SJSA1 (cell line): ENCODE measurements around the gene COL11A1. TPM values are rescaled to one million over a fixed set of nuclear protein-coding genes. Genes with fewer than 3 reads are reported as not detected.
A peak's percentile ranks its signal among the peaks of the same experiment; 100 is the strongest.
"Not testable (repeated sequence)": the region's sequence is repeated elsewhere in the genome, so short reads cannot be mapped to it uniquely, and the experiment has no call there.

Experiments
- DNase-seq, 2 experiments: peaks; one replicate each; pipeline ENCODE4 v3.0.0-alpha.2; 2015 to 2020; ENCODE audit warnings: low spot score in 2 of 2, low read depth in 1 of 2
- H3K27ac ChIP-seq: fragments of 250-450 bp; sonication (Bioruptor Pico); 2 replicates; pipeline ENCODE4 v1.5.1; 2020; ENCODE audit warnings: mild to moderate bottlenecking, moderate library complexity
- H3K27me3 ChIP-seq: fragments of 250-450 bp; sonication (Bioruptor Pico); replicated peaks from 2 replicates; pipeline ENCODE4 v1.5.1; 2020; ENCODE audit warnings: mild to moderate bottlenecking, moderate library complexity
- H3K36me3 ChIP-seq: fragments of 250-450 bp; sonication (Bioruptor Pico); 2 replicates; pipeline ENCODE4 v1.5.1; 2020; ENCODE audit warnings: mild to moderate bottlenecking
- H3K4me1 ChIP-seq: fragments of 250-450 bp; sonication (Bioruptor Pico); replicated peaks from 2 replicates; pipeline ENCODE4 v1.6.1; 2021; ENCODE audit warnings: mild to moderate bottlenecking
- H3K4me3 ChIP-seq: fragments of 250-450 bp; sonication (Bioruptor Pico); 2 replicates; pipeline ENCODE4 v1.5.1; 2020; ENCODE audit warnings: mild to moderate bottlenecking
- H3K9me3 ChIP-seq: fragments of 250-450 bp; sonication (Bioruptor Pico); replicated peaks from 2 replicates; pipeline ENCODE4 v1.5.1; 2020; ENCODE audit warnings: mild to moderate bottlenecking
- total RNA-seq: library from RNA; depleted of rRNA; stranded (reverse); fragments of >200 nt; shearing (Covaris generic); gene quantifications from 2 replicates; pipeline ENCODE4 v1.2.3, GENCODE V29; 2014

COL11A1 gene
- total RNA-seq, 1 experiment from 2014 or later: 470 TPM

GRCh38 chr1:102937401-102937800 lies 170.9 kb downstream of the COL11A1 start:
- Histone ChIP-seq H3K4me1 (no peaks in the 10 kb centered on the region), H3K27me3 (no peaks in the 10 kb centered on the region), H3K9me3 (no peaks in the 10 kb centered on the region), H3K27ac (no peak overlapping the region), H3K36me3 (peaks cover 56% of the 10 kb centered on the region), H3K4me3 (no peak overlapping the region)
- DNase-seq: no peak

- not testable (repeated sequence) for H3K4me1 ChIP-seq, H3K27me3 ChIP-seq, DNase-seq, H3K27ac ChIP-seq, H3K9me3 ChIP-seq, H3K4me3 ChIP-seq
- peaks cover 42% of the 10 kb centered on the region for H3K36me3 ChIP-seq
These were observed 175.0 kb downstream of the COL11A1 start for GRCh38 chr1:102933362-102933761.

GRCh38 chr1:102919659-102920058 lies 188.7 kb downstream of the COL11A1 start:
- Histone ChIP-seq H3K27me3 (no peaks in the 10 kb centered on the region), H3K27ac (no peak overlapping the region), H3K4me3 (no peak overlapping the region), H3K36me3 (peaks cover 66% of the 10 kb centered on the region), H3K9me3 (no peaks in the 10 kb centered on the region), H3K4me1 (no peaks in the 10 kb centered on the region)
- DNase-seq: no peak

GRCh38 chr1:102901996-102902395 lies 206.3 kb downstream of the COL11A1 start:
- H3K4me1 ChIP-seq: peaks cover 4% of the 10 kb centered on the region
- no peak for DNase-seq
- peaks cover 48% of the 10 kb centered on the region for H3K36me3 ChIP-seq
- no peaks in the 10 kb centered on the region for H3K9me3 ChIP-seq
- H3K27ac ChIP-seq: no peak overlapping the region
- no peak overlapping the region for H3K4me3 ChIP-seq
- H3K27me3 ChIP-seq: no peaks in the 10 kb centered on the region

- H3K4me1 ChIP-seq: peaks cover 4% of the 10 kb centered on the region
- H3K27me3 ChIP-seq: no peaks in the 10 kb centered on the region
- no peak overlapping the region for H3K27ac ChIP-seq
- no peaks in the 10 kb centered on the region for H3K9me3 ChIP-seq
- H3K36me3 ChIP-seq: peaks cover 59% of the 10 kb centered on the region
- H3K4me3 ChIP-seq: no peak overlapping the region
- DNase-seq: no peak
These were observed 208.4 kb downstream of the COL11A1 start for GRCh38 chr1:102899935-102900334.

- Histone ChIP-seq H3K9me3 (no peaks in the 10 kb centered on the region), H3K4me1 (peaks cover 6% of the 10 kb centered on the region), H3K27ac (peak overlapping the region; percentile 9; the same call in 1 of the 2 replicates), H3K27me3 (no peaks in the 10 kb centered on the region), H3K4me3 (no peak overlapping the region), H3K36me3 (peaks cover 66% of the 10 kb centered on the region)
- DNase-seq: peak in 1 of 2 experiments; percentile 46
These were observed 210.8 kb downstream of the COL11A1 start for GRCh38 chr1:102897557-102897956.

GRCh38 chr1:102896771-102897170 lies 211.6 kb downstream of the COL11A1 start:
- no peak for DNase-seq
- H3K27me3 ChIP-seq: no peaks in the 10 kb centered on the region
- H3K4me3 ChIP-seq: no peak overlapping the region
- H3K9me3 ChIP-seq: no peaks in the 10 kb centered on the region
- peaks cover 10% of the 10 kb centered on the region for H3K4me1 ChIP-seq
- H3K27ac ChIP-seq: no peak overlapping the region
- H3K36me3 ChIP-seq: peaks cover 65% of the 10 kb centered on the region

- no peak for DNase-seq
- peaks cover 10% of the 10 kb centered on the region for H3K4me1 ChIP-seq
- H3K9me3 ChIP-seq: no peaks in the 10 kb centered on the region
- no peaks in the 10 kb centered on the region for H3K27me3 ChIP-seq
- H3K4me3 ChIP-seq: no peak overlapping the region
- peaks cover 63% of the 10 kb centered on the region for H3K36me3 ChIP-seq
- H3K27ac ChIP-seq: no peak overlapping the region
These were observed 212.0 kb downstream of the COL11A1 start for GRCh38 chr1:102896286-102896685.

- Histone ChIP-seq H3K36me3 (peaks cover 68% of the 10 kb centered on the region), H3K9me3 (no peaks in the 10 kb centered on the region), H3K27me3 (no peaks in the 10 kb centered on the region), H3K4me1 (peaks cover 6% of the 10 kb centered on the region), H3K27ac (no peak overlapping the region), H3K4me3 (no peak overlapping the region)
- DNase-seq: no peak
These were observed 216.3 kb downstream of the COL11A1 start for GRCh38 chr1:102891868-102892625.

GRCh38 chr1:102886638-102887037 lies 221.7 kb downstream of the COL11A1 start:
- H3K27me3 ChIP-seq: no peaks in the 10 kb centered on the region
- H3K4me3 ChIP-seq: no peak overlapping the region
- no peaks in the 10 kb centered on the region for H3K9me3 ChIP-seq
- no peak overlapping the region for H3K27ac ChIP-seq
- peaks cover 79% of the 10 kb centered on the region for H3K36me3 ChIP-seq
- peaks cover 7% of the 10 kb centered on the region for H3K4me1 ChIP-seq
- no peak for DNase-seq

- no peak overlapping the region for H3K4me3 ChIP-seq
- no peak overlapping the region for H3K27ac ChIP-seq
- no peaks in the 10 kb centered on the region for H3K9me3 ChIP-seq
- peaks cover 21% of the 10 kb centered on the region for H3K4me1 ChIP-seq
- H3K36me3 ChIP-seq: peaks cover 95% of the 10 kb centered on the region
- H3K27me3 ChIP-seq: no peaks in the 10 kb centered on the region
- DNase-seq: no peak
These were observed 224.1 kb downstream of the COL11A1 start for GRCh38 chr1:102884238-102884637.

GRCh38 chr1:102879439-102879993 lies 228.8 kb downstream of the COL11A1 start:
- Histone ChIP-seq H3K27me3 (no peaks in the 10 kb centered on the region), H3K4me3 (no peak overlapping the region), H3K4me1 (peaks cover 23% of the 10 kb centered on the region), H3K36me3 (peaks cover 79% of the 10 kb centered on the region), H3K9me3 (no peaks in the 10 kb centered on the region), H3K27ac (peak overlapping the region; percentile 74)
- peak; percentile 79 to 80 for DNase-seq

GRCh38 chr1:102875756-102876155 lies 232.6 kb downstream of the COL11A1 start:
- Histone ChIP-seq H3K4me3 (no peak overlapping the region), H3K4me1 (peaks cover 16% of the 10 kb centered on the region), H3K36me3 (peaks cover 45% of the 10 kb centered on the region), H3K27ac (no peak overlapping the region), H3K27me3 (peaks cover 4% of the 10 kb centered on the region; the same call in 1 of the 2 replicates), H3K9me3 (no peaks in the 10 kb centered on the region; the same call in 1 of the 2 replicates)
- DNase-seq: no peak

GRCh38 chr1:102872526-102872925 lies 235.8 kb downstream of the COL11A1 start:
- H3K4me1 ChIP-seq: no peaks in the 10 kb centered on the region

More at GRCh38 chr1:102872526-102872925, 235.8 kb downstream of the COL11A1 start:
- peaks cover 4% of the 10 kb centered on the region; the same call in 1 of the 2 replicates for H3K27me3 ChIP-seq
- DNase-seq: no peak
- H3K4me3 ChIP-seq: no peak overlapping the region
- no peak overlapping the region for H3K27ac ChIP-seq
- H3K9me3 ChIP-seq: no peaks in the 10 kb centered on the region; the same call in 1 of the 2 replicates
- H3K36me3 ChIP-seq: peaks cover 17% of the 10 kb centered on the region
